NCI-H226 (cell line): ENCODE measurements around the gene UGT8.
A peak's percentile ranks its signal among the peaks of the same experiment; 100 is the strongest.
"Not testable (repeated sequence)": the region's sequence is repeated elsewhere in the genome, so short reads cannot be mapped to it uniquely, and the experiment has no call there.

Source experiments
- DNase-seq: peaks from one replicate; pipeline ENCODE4 v3.0.0-alpha.2; 2015

The UGT8 gene, protein sequence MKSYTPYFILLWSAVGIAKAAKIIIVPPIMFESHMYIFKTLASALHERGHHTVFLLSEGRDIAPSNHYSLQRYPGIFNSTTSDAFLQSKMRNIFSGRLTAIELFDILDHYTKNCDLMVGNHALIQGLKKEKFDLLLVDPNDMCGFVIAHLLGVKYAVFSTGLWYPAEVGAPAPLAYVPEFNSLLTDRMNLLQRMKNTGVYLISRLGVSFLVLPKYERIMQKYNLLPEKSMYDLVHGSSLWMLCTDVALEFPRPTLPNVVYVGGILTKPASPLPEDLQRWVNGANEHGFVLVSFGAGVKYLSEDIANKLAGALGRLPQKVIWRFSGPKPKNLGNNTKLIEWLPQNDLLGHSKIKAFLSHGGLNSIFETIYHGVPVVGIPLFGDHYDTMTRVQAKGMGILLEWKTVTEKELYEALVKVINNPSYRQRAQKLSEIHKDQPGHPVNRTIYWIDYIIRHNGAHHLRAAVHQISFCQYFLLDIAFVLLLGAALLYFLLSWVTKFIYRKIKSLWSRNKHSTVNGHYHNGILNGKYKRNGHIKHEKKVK

DNA sequence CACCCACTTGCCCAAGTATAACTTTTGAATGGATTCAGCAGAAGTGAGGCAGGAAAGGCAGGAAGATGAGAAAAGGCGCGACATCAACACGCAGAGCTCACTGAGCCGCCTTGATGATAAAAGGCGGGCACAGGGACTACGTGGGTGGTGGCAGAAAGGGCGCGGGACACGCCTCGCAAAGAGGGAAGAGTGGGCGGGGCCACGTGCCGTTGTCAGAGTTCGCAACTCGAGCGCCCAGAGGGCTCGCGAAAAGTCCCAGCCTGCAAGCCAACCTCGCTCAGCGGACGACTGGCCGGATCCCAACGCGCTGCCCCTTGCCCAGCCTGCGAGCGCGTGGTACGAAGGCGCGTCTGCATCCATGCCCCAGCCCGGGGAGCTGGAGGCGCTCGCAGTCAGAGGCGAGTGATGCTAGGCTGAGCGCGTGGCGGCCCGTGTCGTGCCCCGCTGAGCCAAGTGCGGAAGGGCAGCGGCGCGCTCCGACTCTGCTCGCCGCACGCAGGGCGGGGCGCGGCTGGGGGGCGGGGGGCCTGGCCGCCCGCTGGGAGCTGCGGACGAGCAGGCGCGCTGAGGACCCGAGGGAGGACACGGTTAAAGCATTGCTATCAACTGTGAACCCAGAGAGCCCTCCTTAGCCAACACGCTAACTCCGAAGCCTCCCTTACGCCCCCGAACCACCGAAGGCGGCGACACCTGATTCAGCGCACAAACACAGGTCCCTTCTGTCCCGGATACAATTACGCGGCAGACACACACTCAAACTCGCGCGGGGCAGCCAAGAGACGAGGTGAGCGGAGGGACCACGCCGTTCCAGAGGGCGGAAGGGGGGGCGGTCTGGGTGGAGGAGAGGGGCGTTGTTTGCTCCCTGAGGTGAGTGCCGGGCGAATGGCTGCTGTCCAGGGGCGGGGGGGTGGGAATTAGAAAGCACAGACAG lies at the start of gene UGT8:
Gene UGT8 (plus strand): TSS at position 617 of the 931 bp plus-strand sequence. CDS start 24,074 bp downstream, outside the sequence.
- no peak for DNase-seq

DNA sequence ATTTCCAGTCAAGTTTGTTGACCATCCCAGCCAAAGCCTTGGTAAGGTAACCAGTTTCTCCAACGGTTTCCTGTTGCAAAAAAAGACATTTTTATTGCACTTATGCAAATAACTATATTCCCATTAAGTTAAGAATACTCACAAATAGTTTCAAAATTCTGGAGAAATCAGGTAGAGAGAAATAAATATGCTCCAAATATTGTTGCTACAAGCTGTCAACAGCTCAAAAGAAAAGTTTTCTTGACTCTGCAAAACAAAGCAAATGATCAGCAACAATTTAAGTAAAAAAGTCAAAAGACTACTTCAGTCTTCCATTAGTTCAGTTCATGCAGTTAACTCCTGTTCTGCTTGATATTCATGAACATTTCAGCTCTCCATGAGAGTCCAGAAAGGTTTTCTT lies 49.0 kb upstream of the UGT8 start:
- no peak for DNase-seq

DNA sequence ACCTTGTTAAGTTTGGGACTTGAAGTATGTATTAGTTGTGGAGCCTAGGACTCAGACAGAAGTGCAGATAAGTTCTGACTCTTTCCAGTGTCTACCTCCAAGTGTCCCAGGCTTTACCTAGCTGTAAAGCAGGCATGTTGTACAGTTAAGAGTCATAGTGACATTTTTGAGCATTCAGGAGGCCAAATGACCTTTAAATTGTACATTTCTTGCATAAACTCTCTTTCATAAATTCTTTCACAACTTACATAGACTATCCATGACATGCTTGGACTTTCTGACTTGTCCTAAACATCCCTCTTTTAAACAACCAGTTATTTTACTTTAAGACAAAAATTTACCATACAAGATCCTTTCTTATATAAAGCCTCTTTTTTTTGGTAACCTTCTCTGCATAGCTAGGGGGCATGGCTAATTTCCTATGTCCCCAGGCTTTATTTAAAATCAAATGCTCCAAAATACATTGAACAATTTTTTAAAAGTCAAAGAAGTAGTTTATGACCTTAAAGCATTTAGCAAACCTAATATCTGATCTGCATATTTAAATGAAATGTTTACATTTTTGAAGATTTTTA lies 40.1 kb upstream of the UGT8 start:
- DNase-seq, result no peak

DNA sequence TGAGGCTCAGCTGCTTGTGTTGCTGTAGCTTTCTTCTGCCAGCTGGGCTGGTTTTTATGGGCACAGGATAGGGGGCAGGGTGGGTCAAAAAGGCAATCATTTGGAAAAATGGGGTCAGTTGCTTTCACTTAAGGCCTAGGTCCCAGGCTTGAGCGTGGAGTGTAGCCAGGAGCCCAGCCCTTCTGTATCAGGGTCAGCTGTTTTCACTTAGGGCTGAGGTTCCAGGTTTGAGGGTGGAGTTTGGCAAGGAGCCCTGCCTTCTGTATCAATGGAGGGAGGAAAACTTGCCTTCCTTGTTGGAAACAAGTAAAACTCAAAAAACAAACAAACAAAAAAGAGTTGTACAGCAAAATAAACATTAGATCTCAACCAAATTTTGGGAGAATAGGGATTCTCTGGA lies 37.0 kb upstream of the UGT8 start:
- DNase-seq, result no peak

DNA sequence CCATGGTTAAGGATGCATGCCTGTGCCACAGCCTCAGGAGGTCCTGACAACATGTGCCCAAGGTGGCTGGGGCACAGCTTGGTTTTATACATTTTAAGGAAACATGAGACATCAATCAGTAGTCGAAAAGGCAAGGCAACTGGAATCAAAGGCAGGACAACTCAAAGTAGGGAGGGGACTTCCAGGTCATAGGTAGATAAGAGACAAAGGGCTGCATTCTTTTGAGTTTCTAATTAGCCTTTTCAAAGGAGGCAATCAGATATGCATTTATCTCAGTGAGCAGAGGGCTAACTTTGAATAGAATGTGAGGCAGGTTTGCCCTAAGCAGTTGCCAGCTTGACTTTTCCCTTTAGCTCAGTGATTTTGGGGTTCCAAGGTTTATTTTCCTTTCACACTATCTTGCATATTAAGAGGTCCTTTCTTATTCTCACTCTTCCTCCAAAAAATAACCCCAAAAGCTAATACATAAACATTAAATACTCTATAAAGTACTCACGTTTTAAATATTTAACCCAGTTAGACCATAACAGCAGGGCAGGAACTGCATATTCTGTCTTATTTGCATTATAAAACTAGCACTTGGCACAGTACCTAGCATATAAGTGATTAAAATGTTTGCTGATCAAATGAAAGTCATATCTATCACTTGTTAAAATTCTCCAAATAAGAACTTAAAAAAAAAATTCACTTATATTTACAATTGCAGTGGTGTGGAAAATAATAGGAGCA lies 36.3 kb upstream of the UGT8 start:
- no peak for DNase-seq

DNA sequence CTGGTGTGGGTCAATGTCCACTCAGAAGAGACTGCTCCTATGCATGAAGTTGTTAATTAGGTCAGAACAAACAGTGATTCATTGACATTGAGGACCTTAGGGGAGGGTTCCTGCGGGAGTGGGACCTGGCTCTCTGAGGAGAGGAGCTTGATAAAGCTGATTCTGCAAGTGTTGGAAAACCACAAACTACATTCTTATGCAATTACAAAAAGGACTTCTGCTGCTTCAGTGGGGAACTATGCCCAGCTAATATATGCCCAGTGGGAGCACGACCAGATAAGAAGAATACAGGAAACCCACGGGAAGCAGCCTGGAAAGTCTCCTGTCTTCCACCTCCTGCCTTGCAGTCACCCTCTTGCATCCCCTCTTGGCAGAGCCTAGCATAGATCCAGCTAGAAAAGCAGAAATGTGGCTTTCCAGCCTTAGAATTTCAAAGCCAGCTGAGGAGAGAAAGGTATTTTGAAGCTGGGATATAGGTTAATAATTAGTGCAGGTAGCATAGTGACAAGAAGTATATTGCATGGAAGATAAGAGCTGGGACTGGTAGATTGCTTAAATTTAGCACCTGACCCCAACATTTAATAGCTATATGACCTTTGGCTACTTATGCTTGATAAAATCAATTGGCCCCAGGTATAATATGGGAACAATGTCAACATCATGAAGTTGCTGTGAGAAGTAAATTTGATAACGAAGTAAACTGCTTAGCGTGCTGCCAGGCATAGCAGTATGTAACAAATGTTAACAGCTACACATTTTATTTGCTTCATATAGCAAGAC lies 34.9 kb upstream of the UGT8 start:
- peak; percentile 94 for DNase-seq

DNA sequence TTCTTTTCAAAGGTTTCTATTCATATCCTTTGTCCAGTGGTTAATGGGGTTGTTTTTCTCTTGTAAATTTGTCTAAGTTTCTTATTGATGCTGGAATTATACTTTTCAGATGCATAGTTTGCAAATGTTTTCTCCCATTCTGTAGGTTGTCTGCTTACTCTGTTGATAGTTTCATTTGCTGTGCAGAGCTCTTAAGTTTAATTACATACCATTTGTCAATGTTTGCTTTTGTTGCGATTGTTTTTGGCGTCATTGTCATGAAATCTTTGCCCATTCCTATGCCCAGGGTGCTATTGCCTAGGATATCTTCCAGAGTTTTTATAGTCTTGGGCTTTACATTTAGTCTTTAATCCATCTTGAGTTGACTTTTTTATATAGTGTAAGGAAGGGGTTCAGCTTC lies 21.2 kb upstream of the UGT8 start:
- DNase-seq, result no peak

DNA sequence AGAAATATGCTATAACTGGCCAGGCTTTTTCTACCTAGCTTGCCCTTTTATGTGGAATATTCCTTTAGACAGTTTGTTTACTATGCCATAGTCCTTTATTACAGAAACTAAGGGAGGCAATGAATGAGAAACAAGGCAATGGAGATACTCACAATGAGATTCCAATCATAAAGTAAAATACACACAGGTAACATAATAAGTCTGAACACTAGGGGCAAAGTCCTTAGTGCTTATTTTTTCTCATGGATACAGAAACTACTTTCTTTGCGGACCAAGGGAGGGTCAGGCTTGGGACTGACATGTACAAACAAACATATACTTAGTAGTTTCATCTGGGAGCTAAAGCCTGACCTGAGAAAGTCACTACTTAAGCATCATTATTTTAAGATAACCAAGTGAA lies 16.0 kb upstream of the UGT8 start:
- DNase-seq, result no peak

DNA sequence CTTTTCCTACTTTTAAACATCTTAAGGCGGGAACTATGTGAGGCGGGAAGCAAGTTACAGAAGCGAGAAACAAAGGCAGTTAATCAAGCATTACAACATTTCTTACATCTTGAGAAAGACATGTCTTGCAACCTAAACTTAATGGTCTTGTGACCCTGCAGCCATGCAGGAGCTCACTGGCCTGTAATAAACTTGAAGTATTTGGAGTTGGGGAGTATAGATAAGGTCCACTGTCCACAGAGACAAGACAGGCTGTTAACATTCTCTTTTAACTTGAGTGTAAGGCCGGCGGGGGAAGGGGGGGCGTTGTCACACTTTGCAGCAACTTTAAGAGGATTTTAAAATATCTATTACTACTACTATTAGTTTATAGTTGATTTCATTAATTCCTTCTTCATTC lies 10.3 kb upstream of the UGT8 start:
- DNase-seq, result no peak

DNA sequence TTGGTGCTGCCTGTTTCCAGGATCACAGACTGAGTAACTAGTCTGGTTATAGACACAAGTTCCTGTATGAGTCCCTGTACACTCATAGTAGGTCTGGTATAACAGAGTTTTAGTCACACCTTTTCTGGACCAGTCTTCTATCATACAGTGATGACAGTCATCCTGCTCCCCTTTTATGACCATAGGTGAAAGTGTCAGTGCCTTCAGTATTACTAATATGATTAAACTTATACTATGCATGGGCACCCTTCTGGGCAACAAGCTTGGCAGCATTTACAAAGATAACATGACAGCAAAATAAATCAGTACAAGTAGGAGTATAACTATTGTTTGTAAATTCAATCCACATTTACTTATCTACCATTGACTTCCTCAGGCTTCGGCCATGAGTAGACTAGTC lies 8.2 kb upstream of the UGT8 start:
- not testable (repeated sequence) for DNase-seq

DNA sequence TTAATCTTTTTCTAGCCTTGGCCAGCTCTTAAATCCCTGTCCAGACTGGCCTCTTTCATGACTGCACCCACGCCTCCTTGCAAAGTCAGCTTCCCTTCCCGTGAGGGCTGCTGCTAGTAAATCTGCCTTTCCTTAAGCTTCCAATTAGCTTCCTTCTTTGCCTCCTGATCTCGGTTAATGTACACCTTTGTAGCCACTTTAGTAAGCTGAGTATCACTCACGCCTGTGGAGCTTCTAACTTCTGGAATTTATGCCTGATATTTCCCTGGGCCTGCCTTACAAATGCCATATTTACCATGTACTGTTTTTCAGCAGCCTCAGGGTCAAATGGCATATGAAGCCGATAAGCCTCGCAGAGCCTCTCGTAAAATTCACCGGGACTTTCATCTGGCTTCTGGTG lies 5.1 kb upstream of the UGT8 start:
- no peak for DNase-seq

DNA sequence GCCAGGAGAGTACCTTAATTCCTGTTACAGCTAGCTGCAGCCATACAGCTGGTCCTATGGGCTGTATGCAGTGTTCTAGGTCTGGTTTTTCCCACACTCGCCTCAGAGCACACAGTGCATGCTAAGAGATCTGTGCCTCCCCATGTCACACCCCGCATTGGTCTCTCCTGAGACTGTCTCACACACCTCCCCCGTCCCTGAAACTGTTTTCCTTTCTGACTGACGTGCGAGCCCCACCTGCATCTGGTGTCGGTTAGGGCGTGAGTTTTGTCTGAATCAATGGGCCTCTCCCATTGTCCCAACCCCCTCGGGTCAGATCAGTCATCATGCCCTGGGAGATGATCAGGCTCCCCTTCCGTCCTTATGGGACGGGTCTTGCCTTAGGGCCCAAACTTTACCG lies 3.4 kb upstream of the UGT8 start:
- DNase-seq, result no peak

DNA sequence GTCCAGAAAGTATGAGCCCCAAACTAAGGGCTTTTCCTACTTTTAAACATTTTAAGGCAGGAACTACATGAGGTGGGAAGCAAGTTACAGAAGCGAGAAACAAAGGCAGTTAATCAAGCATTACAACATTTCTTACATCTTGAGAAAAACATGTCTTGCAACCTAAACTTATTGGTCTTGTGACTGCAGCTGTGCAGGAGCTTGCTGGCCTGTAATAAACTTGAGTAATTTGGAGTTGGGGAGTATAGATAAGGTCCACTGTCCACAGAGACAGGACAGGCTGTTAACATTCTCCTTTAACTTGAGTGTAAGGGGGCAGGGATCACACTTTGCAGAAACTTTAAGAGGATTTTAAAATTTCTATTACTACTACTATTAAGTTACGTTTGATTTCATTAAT lies 2.7 kb upstream of the UGT8 start:
- no peak for DNase-seq

DNA sequence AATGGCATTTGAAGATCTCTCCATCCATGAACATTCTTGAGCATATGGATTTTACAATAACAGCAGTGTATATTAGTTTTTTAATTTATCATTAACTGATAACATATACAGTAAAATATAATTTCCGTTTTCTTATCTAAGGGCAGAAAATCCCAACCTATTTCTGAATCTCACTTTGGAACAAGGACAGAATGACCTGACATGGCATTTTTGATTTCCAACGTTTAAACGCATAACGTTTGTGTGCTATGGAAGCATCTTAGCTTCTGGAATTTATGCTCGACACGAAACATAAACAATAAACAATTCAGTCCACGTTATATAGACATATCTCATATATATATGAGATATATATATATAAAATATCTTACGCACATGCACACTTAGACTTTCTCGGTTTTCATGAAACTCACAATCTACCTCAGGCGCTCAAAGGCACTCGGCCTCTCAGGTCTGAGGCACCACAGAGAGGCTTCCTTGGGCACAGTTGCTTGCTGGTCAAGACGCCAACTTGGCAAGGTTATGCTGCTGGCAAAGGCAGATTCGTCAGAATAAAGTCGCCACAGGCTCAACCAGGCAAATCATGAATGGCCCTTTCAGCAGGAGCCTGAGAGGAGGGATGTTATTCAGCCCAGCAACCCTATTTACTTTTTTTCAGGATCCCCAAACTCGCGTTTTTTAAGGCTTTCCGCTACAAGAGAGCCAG lies 1.0 kb upstream of the UGT8 start:
- no peak for DNase-seq

DNA sequence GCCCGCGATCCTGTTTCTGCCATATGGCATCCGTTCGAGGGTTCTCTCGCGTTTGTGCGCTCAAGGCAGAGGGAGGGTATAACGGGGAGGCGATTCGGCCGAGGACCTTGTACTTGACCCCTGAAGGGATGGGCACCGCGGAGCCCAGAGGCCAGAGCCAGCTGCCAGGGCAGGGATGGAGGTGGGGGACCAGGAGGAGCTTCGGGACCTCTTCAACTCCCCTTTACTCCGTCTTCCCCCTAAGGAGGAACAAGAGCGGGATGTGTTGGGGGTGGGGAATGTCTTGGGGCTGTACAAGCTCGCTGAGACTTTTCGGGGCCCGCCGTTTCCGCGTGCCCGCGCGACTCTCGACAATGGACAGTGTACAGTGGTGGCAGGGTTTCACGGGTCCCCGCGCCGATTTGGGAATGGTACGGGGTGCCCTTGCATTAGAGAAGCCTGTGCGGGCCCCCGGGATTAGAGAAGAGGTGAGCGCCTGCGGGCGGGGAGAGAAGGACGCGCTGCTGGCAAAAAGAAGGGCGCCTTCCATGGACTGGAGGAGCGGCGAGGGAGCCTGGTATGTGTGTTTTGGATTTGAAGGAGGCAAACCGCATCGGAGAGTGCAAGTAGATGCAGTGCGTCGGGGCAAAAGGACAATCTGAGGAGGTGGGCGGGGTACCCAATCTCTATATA lies 760 bp downstream of the UGT8 start:
- DNase-seq, result no peak

DNA sequence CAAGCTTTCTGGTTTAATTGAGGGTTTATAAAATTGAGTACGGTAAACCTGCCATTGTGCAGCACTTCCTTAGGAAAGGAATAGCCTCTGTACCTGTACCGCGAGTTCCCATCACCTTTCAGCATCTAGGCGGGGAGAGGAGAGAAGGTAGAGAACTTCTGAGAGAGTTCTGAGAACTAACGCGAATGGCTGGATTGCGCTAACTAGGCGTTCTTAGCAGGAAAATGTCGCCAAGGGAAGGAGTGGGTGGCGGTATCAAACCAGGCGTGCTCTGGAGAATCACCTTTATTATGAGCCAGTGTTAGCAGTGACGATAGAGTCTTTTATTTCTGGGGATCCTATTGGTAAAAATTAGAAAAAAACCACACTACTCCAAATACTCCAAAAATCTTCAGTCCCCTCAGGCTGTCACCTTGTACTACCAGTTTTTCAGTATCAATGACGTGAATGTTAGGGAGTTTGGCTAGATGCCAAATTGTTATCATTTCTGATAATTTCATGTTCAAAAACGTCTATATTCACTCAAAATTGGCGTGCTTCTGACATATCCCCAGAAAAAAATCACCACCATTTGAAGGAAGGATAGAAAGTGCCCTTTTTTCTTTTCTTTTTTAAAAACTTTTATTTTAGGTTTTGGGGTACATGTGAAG lies 1.4 kb downstream of the UGT8 start:
- DNase-seq, result no peak

DNA sequence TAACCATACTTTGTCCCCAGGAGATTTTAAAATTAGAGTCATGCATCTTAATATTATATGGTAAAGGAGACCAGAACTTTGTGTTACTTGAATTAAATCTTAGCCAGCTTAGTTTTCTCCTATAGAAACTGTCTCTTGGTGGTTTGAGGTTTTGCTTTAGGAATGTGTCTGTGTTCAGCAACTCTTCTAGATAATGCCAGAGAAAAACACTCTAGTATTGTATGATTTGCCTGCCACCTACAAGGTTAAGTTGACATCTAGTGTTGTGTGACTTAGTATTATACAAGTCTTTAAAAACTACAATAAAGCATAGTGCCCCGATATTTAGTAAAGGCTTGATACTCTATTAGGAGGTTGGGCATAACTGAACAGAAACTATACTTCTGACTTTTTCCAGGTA lies 2.1 kb downstream of the UGT8 start:
- DNase-seq, result no peak

DNA sequence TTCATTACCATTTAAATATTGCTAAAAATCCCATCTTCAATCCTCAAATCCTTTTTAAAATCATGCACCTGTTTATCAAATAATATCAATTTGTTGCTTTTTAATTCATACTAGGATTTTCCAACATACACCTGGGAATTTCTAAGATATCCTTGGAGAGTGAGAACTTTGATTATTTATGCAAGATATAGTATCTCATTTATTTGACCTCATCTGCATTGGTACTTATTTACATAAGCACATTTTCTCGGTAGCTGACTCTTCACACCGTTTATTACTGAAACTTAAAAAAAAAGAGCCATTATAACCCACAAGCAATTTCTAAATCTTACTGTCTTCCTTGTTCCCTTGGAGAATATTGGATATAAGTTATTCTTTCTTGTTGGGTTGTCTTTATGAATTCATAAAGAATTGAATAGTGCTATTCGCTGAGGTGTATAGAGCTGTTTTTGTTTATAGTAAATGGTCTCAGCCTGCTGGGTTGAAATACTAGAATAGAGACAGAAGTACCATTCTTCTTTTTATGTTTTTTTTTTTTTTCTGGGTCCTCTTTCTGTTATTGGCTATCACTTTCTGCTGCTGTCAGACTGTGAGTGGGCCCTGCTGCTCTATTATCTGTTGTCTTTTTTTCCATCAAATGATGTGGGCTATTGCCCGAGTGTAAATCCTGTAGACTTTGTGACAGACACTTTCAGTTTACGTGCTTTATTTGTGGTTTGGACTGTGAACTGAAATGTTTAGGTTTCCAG lies 2.9 kb downstream of the UGT8 start:
- no peak for DNase-seq

DNA sequence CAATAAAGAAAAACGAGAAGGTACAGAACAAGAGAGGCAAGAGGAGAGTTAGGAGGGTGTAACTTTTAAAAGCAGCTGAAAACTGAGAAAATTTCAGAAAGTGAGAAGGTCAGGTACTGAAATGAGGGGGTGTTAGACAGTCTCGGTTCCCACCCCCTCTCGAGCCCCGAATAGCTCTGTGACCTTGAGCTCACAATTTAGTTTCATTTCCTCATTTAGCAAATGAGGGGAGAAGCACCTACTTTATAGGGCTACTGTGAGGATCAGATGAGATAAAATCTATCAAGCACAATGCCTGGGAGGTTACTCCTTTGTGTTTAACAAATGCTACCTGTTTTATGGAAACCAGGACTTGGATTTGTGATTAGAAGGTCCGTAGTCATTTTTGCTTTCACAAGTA lies 4.9 kb downstream of the UGT8 start:
- no peak for DNase-seq
